CD14-positive monocyte (primary cell): ENCODE results near the gene AP2B1. TPM values are rescaled to one million over a fixed set of nuclear protein-coding genes. Genes with fewer than 3 reads are reported as not detected.

ENCODE experiments used
- DNase-seq, 3 donors: peaks; one replicate each; pipeline ENCODE4 v3.0.0-alpha.2; 2011 to 2022
- H2AFZ ChIP-seq: 2 replicates; pipeline ENCODE4 v1.6.0; 2012; ENCODE audit warnings: mild to moderate bottlenecking, low read depth, low read length, inconsistent platforms; ENCODE audit not compliant: insufficient read depth, poor library complexity, severe bottlenecking
- H3K27ac ChIP-seq, 2 donors: 1 replicate in 1 of 2; 2 replicates in 1 of 2; pipeline ENCODE4 v1.5.1; 2012 to 2013; ENCODE audit warnings: low read length in 2 of 2, control low read depth in 1 of 2, inconsistent platforms in 1 of 2, low read depth in 1 of 2, mild to moderate bottlenecking in 1 of 2
- H3K27me3 ChIP-seq, 2 donors: one replicate each; pipeline versions ENCODE4 v1.6.0 to v1.6.1; 2011 to 2013; ENCODE audit warnings: low read length in 2 of 2; ENCODE audit not compliant: control insufficient read depth in 2 of 2, insufficient read depth in 2 of 2
- H3K36me3 ChIP-seq, 2 donors: replicated peaks in 1 of 2; 1 replicate in 1 of 2; 2 replicates in 1 of 2; pipeline versions ENCODE4 v1.5.1 to v1.6.1; 2012 to 2013; ENCODE audit warnings: low read length in 2 of 2, control low read depth in 1 of 2, inconsistent platforms in 1 of 2, mild to moderate bottlenecking in 1 of 2; ENCODE audit not compliant: insufficient read depth in 2 of 2, control insufficient read depth in 1 of 2
- H3K4me1 ChIP-seq, 2 donors: 1 replicate in 1 of 2; 2 replicates in 1 of 2; pipeline versions ENCODE4 v1.5.1 to v1.6.1; 2012 to 2013; ENCODE audit warnings: low read length in 2 of 2, control low read depth in 1 of 2, inconsistent platforms in 1 of 2, mild to moderate bottlenecking in 1 of 2, moderate library complexity in 1 of 2; ENCODE audit not compliant: insufficient read depth in 2 of 2, control insufficient read depth in 1 of 2
- H3K4me2 ChIP-seq: replicated peaks from 2 replicates; pipeline ENCODE3; 2012; ENCODE audit warnings: low read length, moderate library complexity, mild to moderate bottlenecking; ENCODE audit not compliant: poor library complexity, severe bottlenecking; ENCODE audit errors: extremely low read depth
- H3K4me3 ChIP-seq, 3 experiments: fragments of 200-600 bp in 1 of 3; sonication (generic) in 1 of 3; replicated peaks in 1 of 3; 1 replicate in 2 of 3; 2 replicates in 1 of 3; pipeline ENCODE4 v1.5.1; 2011 to 2013; ENCODE audit warnings: low read length in 3 of 3, mild to moderate bottlenecking in 3 of 3, control low read depth in 2 of 3, low read depth in 2 of 3, inconsistent platforms in 1 of 3, moderate library complexity in 1 of 3
- H3K79me2 ChIP-seq: 2 replicates; pipeline ENCODE4 v1.6.0; 2012; ENCODE audit warnings: mild to moderate bottlenecking, control low read depth, inconsistent platforms, low read length, moderate library complexity; ENCODE audit not compliant: insufficient read depth
- H3K9ac ChIP-seq: 2 replicates; pipeline ENCODE4 v1.6.0; 2017; ENCODE audit warnings: low read length, mild to moderate bottlenecking; ENCODE audit not compliant: insufficient read depth, poor library complexity, severe bottlenecking
- H3K9me3 ChIP-seq, 2 donors: replicated peaks in 1 of 2; 1 replicate in 1 of 2; 2 replicates in 1 of 2; pipeline versions ENCODE4 v1.5.1 to v1.6.1; 2012 to 2013; ENCODE audit warnings: low read length in 2 of 2, control low read depth in 1 of 2; ENCODE audit not compliant: control insufficient read depth in 1 of 2, insufficient read depth in 1 of 2
- H4K20me1 ChIP-seq: 2 replicates; pipeline ENCODE4 v1.6.0; 2012; ENCODE audit warnings: mild to moderate bottlenecking, low read length, control low read depth, moderate library complexity; ENCODE audit not compliant: insufficient read depth
- H3K27ac Mint-ChIP-seq, 7 donors: one replicate each; pipeline ENCODE4 v1.8.0; 2020; ENCODE audit warnings: mild to moderate bottlenecking in 7 of 7, mixed read lengths in 7 of 7, moderate library complexity in 6 of 7, inconsistent platforms in 2 of 7
- H3K27me3 Mint-ChIP-seq, 3 donors: one replicate each; pipeline ENCODE4 v1.8.0; 2021 to 2022; ENCODE audit warnings: low read depth in 3 of 3, mild to moderate bottlenecking in 3 of 3, mixed read lengths in 3 of 3, moderate library complexity in 3 of 3, inconsistent platforms in 1 of 3
- H3K36me3 Mint-ChIP-seq, 2 donors: one replicate each; pipeline ENCODE4 v1.8.0; 2020; ENCODE audit warnings: mixed read lengths in 2 of 2, inconsistent platforms in 1 of 2, mild to moderate bottlenecking in 1 of 2
- H3K4me1 Mint-ChIP-seq: one replicate; pipeline ENCODE4 v1.8.0; 2020; ENCODE audit warnings: mild to moderate bottlenecking, mixed read lengths
- H3K4me3 Mint-ChIP-seq, 2 donors: one replicate each; pipeline ENCODE4 v1.8.0; 2020; ENCODE audit warnings: mild to moderate bottlenecking in 2 of 2, mixed read lengths in 2 of 2, moderate library complexity in 1 of 2
- H3K9me3 Mint-ChIP-seq, 7 donors: one replicate each; pipeline ENCODE4 v1.8.0; 2020 to 2022; ENCODE audit warnings: mixed read lengths in 7 of 7, mild to moderate bottlenecking in 6 of 7, moderate library complexity in 6 of 7, inconsistent platforms in 2 of 7
- WGBS: methylation state at CpG from one replicate; pipeline ENCODE4 v1.1.5; 2013; ENCODE audit warnings: missing lambda C conversion rate; ENCODE audit not compliant: insufficient coverage; 5-methylcytosine and 5-hydroxymethylcytosine counted together
- intact Hi-C, 2 donors: fragments of 100-400 bp; cut with micrococcal nuclease; formaldehyde crosslinking; loops; one replicate each; pipeline versions ENCODE4 v1.15.0 to v1.15.1; 2023
- polyA plus RNA-seq, 3 donors: library from polyadenylated mRNA; depleted of rRNA in 1 of 3; unstranded in 2 of 3; stranded (reverse) in 1 of 3; fragments of 300-500 nt in 2 of 3; fragments of >200 nt in 1 of 3; fragmentation: Illumina TruSeq in 2 of 3; gene quantifications; 1 replicate in 2 of 3; 2 replicates in 1 of 3; pipeline ENCODE4 v1.2.3, GENCODE V29; 2012 to 2021
- TF ChIP-seq, protein P1 (sequence below): fragments of 200-600 bp; IDR thresholded peaks from one replicate; pipeline ENCODE4 v1.8.0; 2022; ENCODE audit warnings: antibody characterized with exemption, mild to moderate bottlenecking

AP2B1 gene
- polyA plus RNA-seq, 3 donors: 28.7 to 44.2 (median 29.4) TPM

DNA sequence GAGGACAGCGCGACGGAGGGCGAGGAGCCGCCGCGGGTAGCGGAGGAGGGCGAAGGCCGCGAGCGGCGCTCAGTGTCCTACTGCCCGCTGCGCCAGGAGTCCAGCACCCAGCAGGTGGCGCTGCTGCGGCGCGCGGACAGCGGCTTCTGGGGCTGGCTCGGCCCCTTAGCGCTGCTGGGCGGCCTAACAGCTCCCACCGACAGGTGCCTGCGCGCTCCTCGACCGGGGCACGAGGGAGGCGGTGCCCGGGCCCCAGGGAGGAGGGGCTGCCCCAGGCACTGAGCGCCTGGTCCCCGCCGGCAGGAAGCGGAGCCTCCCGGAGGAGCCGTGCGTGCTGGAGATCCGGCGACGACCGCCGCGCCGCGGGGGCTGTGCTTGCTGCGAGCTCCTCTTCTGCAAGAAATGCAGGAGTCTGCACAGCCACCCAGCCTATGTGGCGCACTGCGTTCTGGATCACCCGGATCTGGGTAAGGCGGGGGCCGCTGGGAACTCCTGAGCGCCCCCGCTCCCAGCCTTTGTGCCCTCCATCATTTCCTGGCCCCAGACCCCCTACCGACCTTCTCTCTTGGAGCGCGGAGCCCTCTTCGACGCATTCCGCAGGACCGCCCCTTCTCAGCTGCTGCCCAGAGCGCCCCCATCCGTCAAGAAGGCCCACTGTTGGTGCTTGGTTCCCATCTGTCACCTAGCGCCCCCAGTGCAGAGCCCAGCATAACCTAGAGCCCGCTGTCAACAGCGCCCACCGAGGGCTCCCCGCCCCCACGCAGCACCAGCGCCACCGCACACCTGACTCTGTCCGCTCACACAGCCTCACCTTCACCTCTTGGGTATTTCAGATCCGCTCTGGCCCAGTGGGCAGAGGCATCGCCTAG, 177.2 kb downstream of the AP2B1 start:
- intact Hi-C loops: loop anchor here (2.0 kb wide), 2 partner anchors 40 to 44 kb away; partner anchors contain the start of gene TAF15 (in 1 of the 2)
- peaks cover 0 to 4% (median 0%) of the 10 kb centered on the region in 7 donors for H3K9me3 Mint-ChIP-seq
- under 1% methylated on average over 72 of the region's 75 CpGs for WGBS

DNA sequence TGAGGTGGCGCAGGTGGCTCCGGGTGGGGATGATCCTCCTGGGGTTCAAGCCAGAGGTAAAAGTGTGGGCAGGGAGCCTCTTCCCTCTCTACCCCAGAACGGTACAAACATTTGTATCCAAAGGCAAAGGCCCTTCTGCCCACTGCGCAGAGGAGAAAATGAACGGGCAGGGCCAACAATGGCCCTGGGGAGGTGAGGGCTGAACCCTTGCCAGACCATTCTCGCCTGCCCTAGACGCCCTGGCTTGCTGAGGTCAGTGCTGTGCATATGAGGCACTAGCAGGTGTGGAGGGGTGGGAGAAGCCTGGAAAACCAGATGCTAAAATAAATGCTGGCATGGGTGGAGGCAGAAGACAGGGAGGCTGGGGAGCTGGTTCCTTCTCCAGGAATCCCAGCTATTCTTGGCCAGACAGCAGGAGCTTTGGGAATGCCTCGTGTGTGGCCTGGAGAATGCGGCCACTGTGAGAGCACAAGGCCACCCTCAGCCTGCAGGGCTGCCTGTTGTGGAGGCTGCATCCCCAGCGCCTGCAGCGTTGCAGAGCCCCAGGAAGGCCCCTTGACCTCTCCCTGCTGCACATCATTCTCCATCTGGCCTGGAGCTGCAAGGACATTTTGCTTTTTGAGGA, 178.1 kb downstream of the AP2B1 start:
- DNase-seq: no peak
- TF ChIP-seq, protein P1, sequence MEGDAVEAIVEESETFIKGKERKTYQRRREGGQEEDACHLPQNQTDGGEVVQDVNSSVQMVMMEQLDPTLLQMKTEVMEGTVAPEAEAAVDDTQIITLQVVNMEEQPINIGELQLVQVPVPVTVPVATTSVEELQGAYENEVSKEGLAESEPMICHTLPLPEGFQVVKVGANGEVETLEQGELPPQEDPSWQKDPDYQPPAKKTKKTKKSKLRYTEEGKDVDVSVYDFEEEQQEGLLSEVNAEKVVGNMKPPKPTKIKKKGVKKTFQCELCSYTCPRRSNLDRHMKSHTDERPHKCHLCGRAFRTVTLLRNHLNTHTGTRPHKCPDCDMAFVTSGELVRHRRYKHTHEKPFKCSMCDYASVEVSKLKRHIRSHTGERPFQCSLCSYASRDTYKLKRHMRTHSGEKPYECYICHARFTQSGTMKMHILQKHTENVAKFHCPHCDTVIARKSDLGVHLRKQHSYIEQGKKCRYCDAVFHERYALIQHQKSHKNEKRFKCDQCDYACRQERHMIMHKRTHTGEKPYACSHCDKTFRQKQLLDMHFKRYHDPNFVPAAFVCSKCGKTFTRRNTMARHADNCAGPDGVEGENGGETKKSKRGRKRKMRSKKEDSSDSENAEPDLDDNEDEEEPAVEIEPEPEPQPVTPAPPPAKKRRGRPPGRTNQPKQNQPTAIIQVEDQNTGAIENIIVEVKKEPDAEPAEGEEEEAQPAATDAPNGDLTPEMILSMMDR: no peak
- H3K36me3 ChIP-seq: no peaks in the 10 kb centered on the region
- Mint-ChIP-seq H3K36me3 (no peaks in the 10 kb centered on the region), H3K27me3 (peaks cover 21 to 31% (median 27%) of the 10 kb centered on the region in 3 donors), H3K4me1 (peaks cover 9% of the 10 kb centered on the region), H3K27ac (no peak overlapping the region), H3K4me3 (peak overlapping the region; percentile 83 to 97), H3K9me3 (peaks cover 0 to 4% (median 2%) of the 10 kb centered on the region in 7 donors)
- peaks cover 9 to 13% of the 10 kb centered on the region in 2 donors for H3K4me1 ChIP-seq
- H3K27ac ChIP-seq: no peak overlapping the region
- H3K9ac ChIP-seq: no peak overlapping the region
- peaks cover 3 to 17% of the 10 kb centered on the region in 2 donors for H3K27me3 ChIP-seq
- WGBS: 92% methylated on average over 7 of the region's 11 CpGs
- intact Hi-C loops: loop anchor here (2.0 kb wide), 2 partner anchors 40 to 44 kb away; partner anchors contain the start of gene TAF15 (in 1 of the 2)
- no peaks in the 10 kb centered on the region for H3K79me2 ChIP-seq
- no peaks in the 10 kb centered on the region for H4K20me1 ChIP-seq
- H3K4me3 ChIP-seq: no peak overlapping the region
- peak overlapping the region; percentile 92 for H3K4me2 ChIP-seq
- no peaks in the 10 kb centered on the region for H3K9me3 ChIP-seq
- H2AFZ ChIP-seq: peak overlapping the region; percentile 89

More for the DNA sequence above, 177.2 kb downstream of the AP2B1 start:
- H3K4me1 Mint-ChIP-seq: peaks cover 9% of the 10 kb centered on the region
- Histone ChIP-seq H4K20me1 (no peaks in the 10 kb centered on the region), H3K9me3 (no peaks in the 10 kb centered on the region), H3K4me2 (peak overlapping the region; percentile 92), H3K9ac (peak overlapping the region; percentile 63), H3K27ac (no peak overlapping the region), H3K27me3 (peaks cover 3 to 17% of the 10 kb centered on the region in 2 donors), H3K79me2 (no peaks in the 10 kb centered on the region), H3K36me3 (no peaks in the 10 kb centered on the region), H2AFZ (peak overlapping the region; percentile 89), H3K4me3 (peak overlapping the region; percentile 41 to 76 (median 43)), H3K4me1 (peaks cover 9 to 13% of the 10 kb centered on the region in 2 donors)
- TF ChIP-seq, protein P1: peak; percentile 97
- peak; percentile 80 to 85 (median 80) for DNase-seq
- peak overlapping the region; percentile 83 to 97 for H3K4me3 Mint-ChIP-seq
- peak overlapping the region in 1 of 7 donors; percentile 41 for H3K27ac Mint-ChIP-seq
- H3K27me3 Mint-ChIP-seq: peaks cover 19 to 31% (median 30%) of the 10 kb centered on the region in 3 donors
- H3K36me3 Mint-ChIP-seq: no peaks in the 10 kb centered on the region
